ENCODE measurements around the gene NTM.

The NTM gene

DNA sequence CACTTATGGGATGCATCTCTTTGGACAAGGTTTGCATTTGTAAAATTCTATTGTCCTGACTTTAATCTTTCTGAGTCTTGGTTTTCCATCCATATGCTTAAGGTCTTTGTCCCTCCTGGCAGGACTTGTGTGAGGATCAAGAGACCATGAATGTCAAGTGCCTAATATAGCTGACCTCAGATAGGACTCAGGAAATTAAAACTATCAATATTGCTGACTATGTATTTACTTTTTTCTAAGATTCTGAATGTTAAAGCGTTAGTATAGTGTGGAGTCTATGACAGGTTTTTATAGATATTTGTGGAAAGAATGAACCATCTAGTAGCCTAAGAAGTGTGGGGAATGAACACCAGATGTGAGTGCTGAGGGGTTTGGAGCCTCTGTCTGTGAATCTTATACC lies 637.8 kb downstream of the NTM start:
- no peak for DNase-seq (ENCODE audit: low spot score)

GRCh38 chr11:132008872-132009271 lies 638.5 kb downstream of the NTM start:
- no peak for DNase-seq (ENCODE audit: low spot score)

DNA sequence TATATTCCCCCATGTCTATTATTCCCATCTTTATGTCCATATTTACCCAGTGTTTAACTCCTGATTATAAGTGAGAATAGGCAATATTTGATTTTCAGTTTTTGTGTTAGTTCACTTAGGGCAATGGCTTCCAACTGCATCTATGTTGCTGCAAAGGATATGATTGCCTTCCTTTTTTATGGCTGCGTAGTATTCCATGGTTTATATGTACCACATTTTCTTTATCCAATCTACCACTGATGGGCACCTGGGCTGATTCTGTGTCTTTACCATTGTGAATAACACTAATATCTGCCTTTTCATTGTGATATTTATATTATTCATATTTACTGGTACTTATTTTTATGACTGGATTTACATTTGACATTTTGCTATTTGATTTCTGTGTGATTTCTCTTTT lies 649.6 kb downstream of the NTM start:
- no peak for DNase-seq (ENCODE audit: low spot score)

DNA sequence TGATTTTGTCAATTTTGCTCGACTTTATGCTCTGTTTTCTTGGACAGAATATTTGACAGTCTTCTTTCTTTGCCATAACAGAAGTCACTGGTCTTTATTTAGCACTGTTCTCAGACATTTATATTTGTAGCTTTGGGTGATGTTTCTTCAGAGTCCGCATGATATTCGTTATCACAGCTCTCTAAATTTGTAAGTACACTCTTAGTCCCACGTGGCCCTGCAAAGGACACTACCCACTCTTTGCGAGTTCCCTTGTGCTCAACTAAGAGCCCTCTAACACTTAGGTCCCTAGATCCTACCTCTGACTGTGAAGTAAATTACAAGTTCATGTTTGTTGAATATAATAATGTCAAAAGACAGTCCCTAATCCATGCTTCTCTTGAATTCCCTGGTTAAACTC lies 651.9 kb downstream of the NTM start:
- DNase-seq (ENCODE audit: low spot score) = no peak

DNA sequence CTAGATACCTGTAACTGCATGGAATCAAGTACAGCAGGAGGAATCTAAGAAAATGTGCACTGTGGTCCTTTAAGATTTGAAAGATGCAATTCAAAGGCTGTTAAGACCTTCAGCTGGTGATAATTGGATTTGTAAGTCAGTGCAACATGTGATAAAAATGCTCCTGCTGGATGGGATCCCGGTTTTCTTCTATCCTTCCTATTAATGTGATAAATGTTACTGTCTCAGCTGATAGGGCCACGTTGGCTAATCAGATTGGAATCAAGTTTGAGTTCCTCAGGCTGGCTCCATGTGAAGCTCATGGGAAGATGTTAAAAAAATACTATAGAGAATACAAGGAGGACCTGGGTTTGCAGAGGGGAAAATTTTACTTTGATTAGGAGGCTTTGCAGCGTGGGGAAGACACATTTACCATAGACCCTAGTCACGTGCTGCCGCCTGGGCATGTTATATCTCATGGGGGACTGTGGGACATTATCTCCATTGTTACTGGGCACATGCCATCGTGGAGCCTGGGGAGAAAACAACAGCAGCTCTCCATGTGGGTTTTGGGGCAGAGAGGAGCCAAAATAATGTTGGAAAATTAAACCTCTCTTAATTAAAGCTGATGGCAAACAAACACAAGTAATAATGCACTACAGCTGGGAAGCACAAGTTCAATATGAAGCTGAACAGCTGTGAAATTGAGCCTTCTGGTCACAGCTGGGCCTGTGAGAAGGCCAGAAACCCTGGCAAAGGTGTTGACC lies 652.5 kb downstream of the NTM start:
- DNase-seq (ENCODE audit: low spot score) = no peak

DNA sequence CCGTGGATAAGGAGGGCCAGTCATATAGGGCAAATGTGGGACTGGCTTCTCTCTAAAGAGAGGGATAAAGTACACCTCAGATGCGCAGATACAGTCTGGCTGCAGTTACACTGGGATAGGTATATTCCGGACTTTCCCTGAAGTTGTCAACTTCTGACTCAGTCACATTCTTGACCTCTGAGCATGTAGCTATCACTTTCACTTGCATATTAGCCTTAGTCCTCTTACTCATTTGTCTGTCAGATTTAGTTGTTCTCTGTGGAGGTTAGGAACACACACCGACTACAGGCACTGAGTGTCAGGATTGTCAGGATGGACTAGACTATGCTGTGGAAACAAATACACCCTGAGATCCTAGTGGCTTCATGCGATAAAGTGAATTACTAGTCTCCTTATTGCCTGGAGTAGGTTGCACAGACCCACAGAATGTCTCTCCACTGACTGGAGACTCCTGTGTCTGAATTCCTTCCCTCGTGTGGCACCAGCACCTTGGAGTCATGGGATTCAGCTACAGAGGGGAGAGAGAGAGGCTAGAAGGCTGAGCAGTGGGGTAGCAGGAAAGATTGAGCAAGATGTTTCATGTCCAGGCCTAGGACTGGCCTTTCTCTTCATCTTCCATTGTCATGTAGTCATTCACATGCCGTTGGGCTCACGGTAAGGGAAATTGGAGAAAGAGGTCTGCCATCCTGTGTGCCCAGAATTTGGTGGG lies 654.3 kb downstream of the NTM start:
- no peak for DNase-seq (ENCODE audit: low spot score)

GRCh38 chr11:132026746-132027145 lies 656.3 kb downstream of the NTM start:
- DNase-seq (ENCODE audit: low spot score) = no peak

DNA sequence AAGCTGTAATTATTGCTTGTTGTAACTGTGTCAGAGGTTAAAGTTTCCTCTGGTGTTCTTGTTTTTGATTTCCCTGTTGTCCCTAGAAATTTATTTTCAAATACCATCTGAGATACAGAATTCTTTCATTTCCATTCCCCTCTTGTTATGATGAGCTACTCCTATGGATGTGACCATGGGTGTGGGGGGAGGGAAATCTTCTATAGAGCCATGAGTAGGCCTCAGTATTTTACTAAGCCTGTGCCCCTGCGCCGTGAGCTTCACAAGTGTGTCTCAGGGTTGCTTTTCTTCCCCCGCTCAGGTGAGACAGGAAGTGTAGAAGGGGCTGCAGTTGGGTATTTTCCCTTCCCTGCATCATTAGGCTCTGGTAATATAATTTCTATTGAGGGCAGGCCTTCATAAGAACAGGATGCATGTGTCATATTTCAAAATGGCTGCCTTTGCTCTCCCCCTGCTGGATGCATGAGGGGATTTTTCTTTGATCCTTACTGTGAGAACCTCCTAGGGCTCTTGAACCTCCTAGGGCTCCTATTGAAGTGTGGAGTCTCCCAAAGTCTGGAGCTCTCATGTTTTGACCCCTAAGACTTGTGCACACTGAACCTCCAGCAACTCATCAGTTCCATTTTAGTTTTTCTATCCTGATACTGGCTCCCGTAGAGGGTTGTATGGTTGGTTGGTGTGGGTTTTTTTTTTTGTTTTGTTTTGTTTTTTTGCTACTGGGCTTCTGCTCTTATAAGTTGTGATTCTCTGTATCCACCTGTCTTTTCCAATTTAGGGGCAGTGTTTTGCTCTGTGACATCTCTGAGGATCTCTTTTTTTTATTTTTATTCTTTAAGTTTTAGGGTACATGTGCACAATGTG lies 658.2 kb downstream of the NTM start:
- DNase-seq (ENCODE audit: low spot score) = peak; percentile 74

- DNase-seq (ENCODE audit: low spot score) = no peak
These were observed 660.5 kb downstream of the NTM start for GRCh38 chr11:132030896-132031295.

- DNase-seq (ENCODE audit: low spot score) = no peak
These were observed 662.1 kb downstream of the NTM start for GRCh38 chr11:132032555-132032954.

DNA sequence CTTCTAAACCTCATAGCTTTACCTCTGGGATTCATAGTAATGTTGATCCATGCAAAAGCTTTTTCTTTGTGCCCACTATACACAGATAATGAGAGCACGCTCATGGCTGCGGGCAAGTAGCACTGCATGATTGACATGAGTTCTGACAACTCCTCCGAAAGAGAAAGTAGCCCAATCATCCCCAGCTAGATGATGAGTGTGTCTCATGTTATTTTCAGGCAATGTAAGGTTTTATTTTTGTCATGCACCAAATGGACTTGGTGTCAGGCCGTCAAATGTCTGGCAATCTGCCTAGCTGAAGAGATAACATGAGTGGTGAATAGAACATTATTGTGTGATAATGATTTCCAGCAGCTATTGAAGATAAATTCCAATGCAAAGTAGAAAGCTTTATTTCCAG lies 662.6 kb downstream of the NTM start:
- DNase-seq (ENCODE audit: low spot score) = no peak

GRCh38 chr11:132035228-132035627 lies 664.8 kb downstream of the NTM start:
- no peak for DNase-seq (ENCODE audit: low spot score)

GRCh38 chr11:132035766-132036165 lies 665.4 kb downstream of the NTM start:
- DNase-seq (ENCODE audit: low spot score) = no peak

DNA sequence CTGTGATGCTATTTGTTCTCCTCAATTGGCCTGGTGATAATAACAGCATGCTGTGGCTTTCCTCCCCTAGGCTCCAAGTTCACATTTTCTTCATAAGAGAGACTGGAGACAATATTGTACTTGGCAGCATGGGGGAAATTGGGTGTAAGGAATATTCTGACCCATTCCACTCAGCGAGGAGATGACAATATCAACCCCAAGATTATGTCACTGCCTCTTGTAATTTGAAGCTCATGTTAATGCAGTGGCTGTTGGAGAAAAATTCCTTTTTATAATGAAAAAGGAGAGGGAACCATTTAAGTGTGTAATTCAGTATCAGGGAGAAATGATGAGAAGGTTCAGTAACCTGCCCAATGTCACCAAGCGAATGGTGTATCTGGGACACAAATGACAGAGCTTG lies 665.8 kb downstream of the NTM start:
- no peak for DNase-seq (ENCODE audit: low spot score)

DNA sequence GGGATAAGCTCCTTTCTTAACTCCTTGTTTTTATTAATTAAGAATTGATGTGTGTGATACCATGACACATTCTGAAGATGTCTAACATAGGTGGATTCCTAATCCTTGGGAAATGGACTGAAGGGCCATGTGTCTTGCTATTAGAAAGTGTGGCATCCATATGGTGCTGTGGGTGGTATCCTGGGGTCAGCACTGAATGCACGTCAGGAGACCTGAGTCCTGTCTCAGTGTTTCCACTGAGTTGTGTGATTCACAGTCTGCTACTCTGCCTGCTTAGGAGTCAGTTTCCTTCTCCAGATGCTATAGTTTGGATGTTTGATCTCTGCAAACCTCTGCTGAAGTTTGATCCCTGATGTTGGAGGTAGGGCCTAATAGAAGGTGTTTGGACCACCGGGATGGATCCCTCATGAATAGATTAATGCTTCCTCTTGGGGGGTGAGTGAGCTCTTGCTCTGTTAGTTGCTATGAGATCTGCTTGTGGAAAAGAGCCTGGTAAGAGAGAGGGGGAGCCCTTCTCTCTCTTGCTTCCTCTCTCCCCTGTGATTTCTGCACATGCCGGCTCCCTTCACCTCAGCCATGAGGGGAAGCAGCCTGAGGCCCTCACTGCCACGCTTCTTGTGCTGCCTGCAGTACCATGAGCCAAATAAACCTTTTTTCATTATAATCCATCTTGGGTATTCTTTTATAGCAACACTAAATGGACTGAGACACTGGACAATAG lies 666.5 kb downstream of the NTM start:
- DNase-seq (ENCODE audit: low spot score) = no peak

- no peak for DNase-seq (ENCODE audit: low spot score)
These were observed 667.0 kb downstream of the NTM start for GRCh38 chr11:132037467-132037862.

GRCh38 chr11:132037956-132038355 lies 667.5 kb downstream of the NTM start:
- no peak for DNase-seq (ENCODE audit: low spot score)

- no peak for DNase-seq (ENCODE audit: low spot score)
These were observed 669.1 kb downstream of the NTM start for GRCh38 chr11:132039521-132039920.

GRCh38 chr11:132042296-132042695 lies 671.9 kb downstream of the NTM start:
- peak; percentile 77 for DNase-seq (ENCODE audit: low spot score)

DNA sequence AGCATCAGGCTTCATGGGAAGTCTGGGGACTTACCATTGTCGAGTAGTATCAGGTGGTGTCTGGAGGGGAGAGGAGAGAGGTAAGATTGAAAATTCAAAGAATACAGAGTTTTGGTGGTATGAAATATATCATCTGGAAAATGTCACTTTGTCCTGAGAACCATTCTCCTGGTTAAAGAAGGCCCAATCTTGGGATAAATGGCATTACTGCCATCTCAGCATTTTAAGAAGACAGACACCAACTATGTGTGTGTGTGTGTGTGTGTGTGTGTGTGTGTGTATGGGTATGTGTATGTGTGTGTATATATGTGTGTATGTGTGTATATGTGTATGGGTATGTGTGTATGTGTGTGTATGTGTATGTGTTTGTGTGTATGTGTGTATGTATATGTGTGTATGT lies 673.3 kb downstream of the NTM start:
- no peak for DNase-seq (ENCODE audit: low spot score)

DNA sequence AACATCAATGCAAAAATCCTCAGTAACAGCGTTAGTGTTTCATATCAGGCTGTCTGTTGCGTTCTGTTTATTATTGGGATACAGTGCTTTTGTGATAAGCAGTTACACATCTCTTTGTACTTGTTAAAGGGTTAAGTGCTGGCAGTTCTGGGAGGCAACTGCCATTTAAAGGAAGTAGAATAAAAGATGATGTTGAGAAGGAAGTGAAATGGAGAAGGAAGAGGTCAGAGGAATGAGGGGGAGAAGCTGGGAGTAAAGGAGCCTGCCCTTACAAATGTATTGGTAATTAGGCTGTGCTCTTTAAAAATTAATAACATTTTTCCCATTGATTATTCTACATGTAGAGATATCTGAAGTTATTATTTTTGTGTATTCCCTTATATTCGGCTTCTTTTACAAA lies 674.7 kb downstream of the NTM start:
- no peak for DNase-seq (ENCODE audit: low spot score)

GRCh38 chr11:132046288-132046865 lies 676.0 kb downstream of the NTM start:
- no peak for DNase-seq (ENCODE audit: low spot score)

All from Ammon's horn (tissue), 1 donor.